NCI-H524 (cell line): ENCODE results near the gene TEDC1.

ENCODE experiments used
- DNase-seq, 2 experiments: peaks; one replicate each; lab custom pipeline; 2025; lab: John Stamatoyannopoulos, UW

The TEDC1 gene

GRCh38 chr14:105490572-105491365 is at the start of gene TEDC1:
Gene TEDC1 (plus strand): TSS chr14:105491246. CDS start chr14:105491376, 130 bp downstream.
- peak; percentile 100 for DNase-seq

- DNase-seq = no peak
Measured at GRCh38 chr14:105442125-105442524, 48.9 kb upstream of the TEDC1 start.

- no peak for DNase-seq
Measured at GRCh38 chr14:105442834-105443233, 48.2 kb upstream of the TEDC1 start.

GRCh38 chr14:105444859-105445258 is 46.2 kb upstream of the TEDC1 start:
- no peak for DNase-seq

- DNase-seq = no peak
Measured at GRCh38 chr14:105445290-105445689, 45.8 kb upstream of the TEDC1 start.

- DNase-seq = no peak
Measured at GRCh38 chr14:105445901-105446845, 44.9 kb upstream of the TEDC1 start.

GRCh38 chr14:105446971-105447370 is 44.1 kb upstream of the TEDC1 start:
- no peak for DNase-seq

- no peak for DNase-seq
Measured at GRCh38 chr14:105447651-105448640, 43.1 kb upstream of the TEDC1 start.

- DNase-seq = peak; percentile 33 to 69
Measured at GRCh38 chr14:105448706-105449111, 42.3 kb upstream of the TEDC1 start.

- DNase-seq = no peak
Measured at GRCh38 chr14:105449276-105450122, 41.5 kb upstream of the TEDC1 start.

- no peak for DNase-seq
Measured at GRCh38 chr14:105450123-105450505, 40.9 kb upstream of the TEDC1 start.

GRCh38 chr14:105450864-105451720 is 40.0 kb upstream of the TEDC1 start:
- no peak for DNase-seq

- no peak for DNase-seq
Measured at GRCh38 chr14:105452963-105453362, 38.1 kb upstream of the TEDC1 start.

GRCh38 chr14:105453847-105454246 is 37.2 kb upstream of the TEDC1 start:
- DNase-seq = no peak

- no peak for DNase-seq
Measured at GRCh38 chr14:105455086-105455640, 35.9 kb upstream of the TEDC1 start.

GRCh38 chr14:105455766-105456660 is 35.0 kb upstream of the TEDC1 start:
- DNase-seq = no peak

GRCh38 chr14:105456736-105457617 is 34.1 kb upstream of the TEDC1 start:
- no peak for DNase-seq
